ENCODE results near the gene MICU1. TPM values are rescaled to one million over a fixed set of nuclear protein-coding genes. Genes with fewer than 3 reads are reported as not detected.

The MICU1 gene
- total and polyA plus RNA-seq, 2 donors (not counting 3 experiments of a cell fraction or from before 2014, with no cell fraction given): 27.5 to 48.0 TPM

GRCh38 chr10:72525277-72525676 lies 100.6 kb downstream of the MICU1 start:
- TF ChIP-seq EZH2 (IDR thresholded peaks at IDR 0.05; ENCODE audit: borderline replicate concordance, low read depth, low read length, severe bottlenecking) (no peak), POLR2AphosphoS5 (IDR thresholded peaks at IDR 0.05; ENCODE audit: insufficient read depth, low read depth, low read length) (no peak), POLR2A (IDR thresholded peaks at IDR 0.05; ENCODE audit: low read depth, low read length) (no peak), GATA2 (IDR thresholded peaks at IDR 0.05; ENCODE audit: insufficient read depth, insufficient read length, low read depth, low read length) (no peak), MAX (IDR thresholded peaks at IDR 0.05; ENCODE audit: insufficient read depth, insufficient read length) (no peak), MYC (IDR thresholded peaks at IDR 0.05; ENCODE audit: low read depth, low read length) (no peak), JUN (IDR thresholded peaks at IDR 0.05; ENCODE audit: borderline replicate concordance, insufficient read depth, insufficient read length, low read depth) (no peak), CTCF (IDR thresholded peaks at IDR 0.05; ENCODE audit: extremely low read depth in 1 of 2, insufficient read depth in 1 of 2, low read depth in 1 of 2, low read length in 2 of 2) (no peak), FOS (IDR thresholded peaks at IDR 0.05; ENCODE audit: borderline replicate concordance, insufficient read depth, low read length) (no peak)
- Histone ChIP-seq H3K27me3 (ENCODE audit: control insufficient read depth in 2 of 2, insufficient read depth in 2 of 2, low read length in 2 of 2) (no peaks in the 10 kb centered on the region), H3K79me2 (ENCODE audit: control insufficient read depth, insufficient read depth, low read length) (no peaks in the 10 kb centered on the region), H2AFZ (ENCODE audit: low read depth, low read length) (no peak overlapping the region), H3K36me3 (ENCODE audit: control insufficient read depth in 2 of 2, extremely low read depth in 1 of 2, insufficient read depth in 2 of 2, low read length in 2 of 2) (no peaks in the 10 kb centered on the region), H3K4me1 (ENCODE audit: control insufficient read depth, extremely low read depth, insufficient read depth, low read length) (no peaks in the 10 kb centered on the region), H3K9me1 (replicated peaks; ENCODE audit: control insufficient read depth, extremely low read depth, insufficient read depth, low read length) (no peaks in the 10 kb centered on the region), H3K27ac (ENCODE audit: insufficient read depth, low read depth, low read length) (no peak overlapping the region), H4K20me1 (replicated peaks; ENCODE audit: control insufficient read depth, extremely low read depth, insufficient read depth, low read length) (no peaks in the 10 kb centered on the region), H3K9me3 (replicated peaks; ENCODE audit: control insufficient read depth, insufficient read depth, low read length) (no peaks in the 10 kb centered on the region), H3K4me2 (ENCODE audit: insufficient read depth, low read length) (no peak overlapping the region), H3K9ac (replicated peaks; ENCODE audit: extremely low read depth, insufficient read depth, low read length) (no peak overlapping the region), H3K4me3 (replicated peaks in 1 of 3; ENCODE audit: insufficient read depth in 1 of 3, low read depth in 1 of 3, low read length in 3 of 3) (no peak overlapping the region)
- intact Hi-C loops (cut with micrococcal nuclease) (no loop called here), dilution Hi-C loops (cut with MboI; ENCODE audit: extremely low pct_ligation_motif_present, low sequenced_read_pairs) (loop anchor here (10.0 kb wide), 1 partner anchor 170 kb away; the partner anchor contains the start of gene MCU)
- POLR2A ChIA-PET: no interaction called here
- BruUV-seq (replicated peaks): no TSS peak
- no peak for FAIRE-seq
- CTCF ChIA-PET: interaction anchor here (1.2 kb wide), 1 partner anchor 309 kb away, joined by 3 read pairs; no protein-coding TSS in a partner anchor
- DNase-seq (ENCODE audit: low read depth, low spot score): no peak

Measured in endothelial cell of umbilical vein (primary cell).